ENCODE measurements around the gene CCDC17. TPM values are rescaled to one million over a fixed set of nuclear protein-coding genes. Genes with fewer than 3 reads are reported as not detected.
A peak's percentile ranks its signal among the peaks of the same experiment; 100 is the strongest.

CCDC17 gene
- polyA plus RNA-seq (2013, experiment 1 of 2): 0.28 TPM
- polyA plus RNA-seq (2013, experiment 2 of 2): 0.16 TPM

DNA sequence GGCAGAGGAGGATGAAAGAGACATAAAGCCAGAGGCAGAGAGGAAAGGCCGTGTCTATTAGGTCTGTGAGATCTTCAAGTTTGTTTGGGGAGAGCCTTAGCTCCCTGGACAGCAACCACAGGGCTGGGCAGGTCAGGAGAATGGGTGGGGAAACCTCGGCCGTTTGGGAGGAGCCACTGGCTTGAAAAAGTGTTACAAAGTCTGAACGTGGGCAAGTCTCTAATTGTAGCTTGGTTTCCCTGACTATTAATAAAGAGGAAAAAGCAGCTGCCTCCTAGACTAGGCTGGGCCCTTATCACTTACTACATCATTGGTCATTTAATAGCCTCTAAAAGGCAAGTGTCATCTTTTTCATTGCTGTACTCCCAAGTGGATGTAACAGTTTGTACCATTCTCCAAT, at the start of gene CCDC17:
Gene CCDC17, minus strand, starts transcription at position 83 of the 400 bp plus-strand sequence. CDS start 145 bp downstream, outside the sequence.
- Histone ChIP-seq H3K4me3 (ENCODE audit: insufficient read depth in 1 of 2, low read depth in 1 of 2, low read length in 2 of 2) (peak within 1 kb of the TSS in 1 of 2 experiments; percentile 41), H3K4ac (ENCODE audit: low read depth in 1 of 2, low read length in 2 of 2) (no peak within 1 kb of the TSS), H2BK5ac (ENCODE audit: low read depth, low read length, poor library complexity, severe bottlenecking) (no peak within 1 kb of the TSS), H4K91ac (ENCODE audit: low read length) (no peak within 1 kb of the TSS), H3K27me3 (ENCODE audit: control insufficient read depth in 1 of 2, insufficient read depth in 1 of 2, low read length in 2 of 2) (no peaks in the 10 kb centered on the region), H2AFZ (ENCODE audit: low read depth, low read length) (no peak within 1 kb of the TSS), H2BK15ac (ENCODE audit: low read depth, poor library complexity, severe bottlenecking) (no peak within 1 kb of the TSS), H3K27ac (ENCODE audit: low read length, poor library complexity, severe bottlenecking) (no peak within 1 kb of the TSS), H3K79me1 (replicated peaks; ENCODE audit: low read length, poor library complexity, severe bottlenecking) (peaks cover 3% of the 10 kb centered on the region), H3K14ac (ENCODE audit: low read length in 2 of 2) (no peak within 1 kb of the TSS), H2BK120ac (ENCODE audit: low read depth, low read length) (no peak within 1 kb of the TSS), H3K4me2 (ENCODE audit: low read length, poor library complexity, severe bottlenecking) (no peak within 1 kb of the TSS), H2AK5ac (ENCODE audit: low read length, severe bottlenecking) (no peak within 1 kb of the TSS), H3K23ac (ENCODE audit: low read length in 2 of 2) (no peak within 1 kb of the TSS), H3K9me3 (ENCODE audit: control insufficient read depth, low read length) (no peaks in the 10 kb centered on the region), H4K8ac (ENCODE audit: low read length) (no peak within 1 kb of the TSS), H3K9ac (ENCODE audit: low read length) (peak within 1 kb of the TSS; percentile 45), H2BK12ac (ENCODE audit: low read length in 2 of 2) (no peak within 1 kb of the TSS), H3K18ac (ENCODE audit: low read depth in 1 of 2, low read length in 2 of 2) (no peak within 1 kb of the TSS), H3K4me1 (ENCODE audit: control insufficient read depth, insufficient read depth, low read depth, low read length) (no peaks in the 10 kb centered on the region), H3K36me3 (ENCODE audit: control insufficient read depth in 1 of 2, insufficient read depth in 2 of 2, low read depth in 1 of 2, low read length in 2 of 2) (peaks cover 50 to 62% of the 10 kb centered on the region in 2 experiments)
- WGBS: 60% methylated on average over 4 of the region's 4 CpGs
- no peak for DNase-seq

- no peak overlapping the region for H2BK5ac ChIP-seq (ENCODE audit: low read depth, low read length, poor library complexity, severe bottlenecking)
- no peaks in the 10 kb centered on the region for H3K27me3 ChIP-seq (ENCODE audit: control insufficient read depth in 1 of 2, insufficient read depth in 1 of 2, low read length in 2 of 2)
- no peak overlapping the region for H3K23ac ChIP-seq (ENCODE audit: low read length in 2 of 2)
- peaks cover 0 to 15% of the 10 kb centered on the region in 2 experiments for H3K36me3 ChIP-seq (ENCODE audit: control insufficient read depth in 1 of 2, insufficient read depth in 2 of 2, low read depth in 1 of 2, low read length in 2 of 2)
- H4K91ac ChIP-seq (ENCODE audit: low read length): no peak overlapping the region
- no peak overlapping the region for H2BK15ac ChIP-seq (ENCODE audit: low read depth, poor library complexity, severe bottlenecking)
- no peak overlapping the region for H3K27ac ChIP-seq (ENCODE audit: low read length, poor library complexity, severe bottlenecking)
- H2BK120ac ChIP-seq (ENCODE audit: low read depth, low read length): no peak overlapping the region
- no peak overlapping the region for H2AFZ ChIP-seq (ENCODE audit: low read depth, low read length)
- H2AK5ac ChIP-seq (ENCODE audit: low read length, severe bottlenecking): no peak overlapping the region
- no peak overlapping the region for H3K4ac ChIP-seq (ENCODE audit: low read depth in 1 of 2, low read length in 2 of 2)
- H3K4me2 ChIP-seq (ENCODE audit: low read length, poor library complexity, severe bottlenecking): no peak overlapping the region
- no peak overlapping the region for H2BK12ac ChIP-seq (ENCODE audit: low read length in 2 of 2)
- H3K79me1 ChIP-seq (replicated peaks; ENCODE audit: low read length, poor library complexity, severe bottlenecking): no peaks in the 10 kb centered on the region
- DNase-seq: peak; percentile 26
- no peaks in the 10 kb centered on the region for H3K9me3 ChIP-seq (ENCODE audit: control insufficient read depth, low read length)
- H3K14ac ChIP-seq (ENCODE audit: low read length in 2 of 2): no peak overlapping the region
- no peak overlapping the region for H4K8ac ChIP-seq (ENCODE audit: low read length)
- H3K18ac ChIP-seq (ENCODE audit: low read depth in 1 of 2, low read length in 2 of 2): no peak overlapping the region
- H3K4me1 ChIP-seq (ENCODE audit: control insufficient read depth, insufficient read depth, low read depth, low read length): peaks cover 9% of the 10 kb centered on the region
- 86% methylated on average over 1 of the region's 6 CpGs for WGBS
- peak overlapping the region; percentile 7 for H3K9ac ChIP-seq (ENCODE audit: low read length)
- no peak overlapping the region for H3K4me3 ChIP-seq (ENCODE audit: insufficient read depth in 1 of 2, low read depth in 1 of 2, low read length in 2 of 2)
Measured at GRCh38 chr1:45669859-45670655, 46.2 kb upstream of the CCDC17 start.

- no CpG with 5 or more reads among the region's 1 CpG for WGBS
- Histone ChIP-seq H3K18ac (ENCODE audit: low read depth in 1 of 2, low read length in 2 of 2) (no peak overlapping the region), H2AK5ac (ENCODE audit: low read length, severe bottlenecking) (no peak overlapping the region), H3K79me1 (replicated peaks; ENCODE audit: low read length, poor library complexity, severe bottlenecking) (no peaks in the 10 kb centered on the region), H2BK15ac (ENCODE audit: low read depth, poor library complexity, severe bottlenecking) (no peak overlapping the region), H3K4me2 (ENCODE audit: low read length, poor library complexity, severe bottlenecking) (no peak overlapping the region), H3K9me3 (ENCODE audit: control insufficient read depth, low read length) (no peaks in the 10 kb centered on the region), H3K4me1 (ENCODE audit: control insufficient read depth, insufficient read depth, low read depth, low read length) (peaks cover 7% of the 10 kb centered on the region), H2BK12ac (ENCODE audit: low read length in 2 of 2) (no peak overlapping the region), H2AFZ (ENCODE audit: low read depth, low read length) (no peak overlapping the region), H3K9ac (ENCODE audit: low read length) (no peak overlapping the region), H3K27me3 (ENCODE audit: control insufficient read depth in 1 of 2, insufficient read depth in 1 of 2, low read length in 2 of 2) (no peaks in the 10 kb centered on the region), H3K4ac (ENCODE audit: low read depth in 1 of 2, low read length in 2 of 2) (no peak overlapping the region), H4K8ac (ENCODE audit: low read length) (no peak overlapping the region), H2BK120ac (ENCODE audit: low read depth, low read length) (no peak overlapping the region), H3K4me3 (ENCODE audit: insufficient read depth in 1 of 2, low read depth in 1 of 2, low read length in 2 of 2) (no peak overlapping the region), H4K91ac (ENCODE audit: low read length) (no peak overlapping the region), H3K27ac (ENCODE audit: low read length, poor library complexity, severe bottlenecking) (no peak overlapping the region), H3K14ac (ENCODE audit: low read length in 2 of 2) (no peak overlapping the region), H3K23ac (ENCODE audit: low read length in 2 of 2) (no peak overlapping the region), H2BK5ac (ENCODE audit: low read depth, low read length, poor library complexity, severe bottlenecking) (no peak overlapping the region), H3K36me3 (ENCODE audit: control insufficient read depth in 1 of 2, insufficient read depth in 2 of 2, low read depth in 1 of 2, low read length in 2 of 2) (peaks cover 3 to 10% of the 10 kb centered on the region in 2 experiments)
- DNase-seq: no peak
Measured at GRCh38 chr1:45669379-45669778, 45.5 kb upstream of the CCDC17 start.

DNA sequence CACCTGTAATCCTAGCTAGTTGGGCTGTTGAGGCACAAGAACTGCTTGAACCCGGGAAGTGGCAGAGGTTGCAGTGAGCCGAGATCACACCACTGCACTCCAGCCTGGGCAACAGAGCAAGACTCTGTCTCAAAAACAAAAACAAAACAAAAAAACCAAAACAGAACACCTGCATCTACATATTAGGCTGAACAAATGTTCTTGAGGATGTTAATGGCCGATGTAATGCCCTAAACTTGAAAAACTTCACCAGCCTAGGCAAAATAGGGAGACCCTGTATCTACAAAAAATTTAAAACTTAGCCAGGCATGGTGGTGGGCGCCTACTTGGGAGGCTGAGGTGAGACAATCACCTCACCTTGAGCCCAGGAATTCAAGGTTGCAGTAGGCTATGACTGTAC, 44.7 kb upstream of the CCDC17 start:
- Histone ChIP-seq H4K91ac (ENCODE audit: low read length) (no peak overlapping the region), H3K4me2 (ENCODE audit: low read length, poor library complexity, severe bottlenecking) (no peak overlapping the region), H2BK120ac (ENCODE audit: low read depth, low read length) (no peak overlapping the region), H2BK5ac (ENCODE audit: low read depth, low read length, poor library complexity, severe bottlenecking) (no peak overlapping the region), H3K36me3 (ENCODE audit: control insufficient read depth in 1 of 2, insufficient read depth in 2 of 2, low read depth in 1 of 2, low read length in 2 of 2) (peaks cover 6 to 8% of the 10 kb centered on the region in 2 experiments), H2AK5ac (ENCODE audit: low read length, severe bottlenecking) (no peak overlapping the region), H3K27ac (ENCODE audit: low read length, poor library complexity, severe bottlenecking) (no peak overlapping the region), H2AFZ (ENCODE audit: low read depth, low read length) (no peak overlapping the region), H3K4me3 (ENCODE audit: insufficient read depth in 1 of 2, low read depth in 1 of 2, low read length in 2 of 2) (no peak overlapping the region), H3K4ac (ENCODE audit: low read depth in 1 of 2, low read length in 2 of 2) (no peak overlapping the region), H2BK15ac (ENCODE audit: low read depth, poor library complexity, severe bottlenecking) (no peak overlapping the region), H3K9me3 (ENCODE audit: control insufficient read depth, low read length) (no peaks in the 10 kb centered on the region), H3K4me1 (ENCODE audit: control insufficient read depth, insufficient read depth, low read depth, low read length) (peaks cover 4% of the 10 kb centered on the region), H3K9ac (ENCODE audit: low read length) (no peak overlapping the region), H3K27me3 (ENCODE audit: control insufficient read depth in 1 of 2, insufficient read depth in 1 of 2, low read length in 2 of 2) (no peaks in the 10 kb centered on the region), H3K14ac (ENCODE audit: low read length in 2 of 2) (no peak overlapping the region), H3K79me1 (replicated peaks; ENCODE audit: low read length, poor library complexity, severe bottlenecking) (no peaks in the 10 kb centered on the region), H2BK12ac (ENCODE audit: low read length in 2 of 2) (no peak overlapping the region), H3K18ac (ENCODE audit: low read depth in 1 of 2, low read length in 2 of 2) (no peak overlapping the region), H3K23ac (ENCODE audit: low read length in 2 of 2) (no peak overlapping the region), H4K8ac (ENCODE audit: low read length) (no peak overlapping the region)
- no peak for DNase-seq
- 100% methylated on average over 4 of the region's 4 CpGs for WGBS
